Mesendoderm (in vitro differentiated cells): Measurements from ENCODE around the gene NAXD.
A peak's percentile ranks its signal among the peaks of the same experiment; 100 is the strongest.

Experiments used
- DNase-seq: peaks from one replicate; pipeline ENCODE4 v3.0.0; 2013
- H2AK5ac ChIP-seq: 2 replicates; pipeline ENCODE4 v1.6.1; 2013; ENCODE audit warnings: low read length, inconsistent platforms
- H2BK120ac ChIP-seq: 2 replicates; pipeline ENCODE4 v1.6.1; 2013; ENCODE audit warnings: low read depth, mild to moderate bottlenecking, low read length, moderate library complexity, mixed read lengths
- H2BK15ac ChIP-seq: replicated peaks from 2 replicates; pipeline ENCODE4 v1.6.1; 2013; ENCODE audit warnings: low read depth, mild to moderate bottlenecking, moderate library complexity
- H2BK5ac ChIP-seq: 2 replicates; pipeline ENCODE4 v1.6.1; 2013; ENCODE audit warnings: low read length, inconsistent platforms
- H3K18ac ChIP-seq: 2 replicates; pipeline ENCODE4 v1.6.1; 2013; ENCODE audit warnings: mild to moderate bottlenecking, low read length, mixed read lengths
- H3K23ac ChIP-seq: one replicate; pipeline ENCODE4 v1.6.1; 2013; ENCODE audit warnings: low read length
- H3K27ac ChIP-seq: 2 replicates; pipeline ENCODE4 v1.5.1; 2013; ENCODE audit warnings: low read depth, mild to moderate bottlenecking, inconsistent platforms, low read length, moderate library complexity
- H3K27me3 ChIP-seq: 2 replicates; pipeline ENCODE4 v1.6.1; 2013; ENCODE audit warnings: low read length, control low read depth, mild to moderate bottlenecking, inconsistent platforms; ENCODE audit not compliant: insufficient read depth, poor library complexity
- H3K36me3 ChIP-seq: 2 replicates; pipeline ENCODE4 v1.6.1; 2013; ENCODE audit warnings: low read length, inconsistent platforms; ENCODE audit not compliant: control insufficient read depth, insufficient read depth
- H3K4ac ChIP-seq: one replicate; pipeline ENCODE4 v1.6.1; 2013; ENCODE audit warnings: low read depth, mild to moderate bottlenecking, low read length, moderate library complexity
- H3K4me1 ChIP-seq: 2 replicates; pipeline ENCODE4 v1.6.1; 2013; ENCODE audit warnings: low read depth, low read length, inconsistent platforms; ENCODE audit not compliant: control insufficient read depth
- H3K4me2 ChIP-seq: 2 replicates; pipeline ENCODE4 v1.6.1; 2013; ENCODE audit warnings: low read length
- H3K4me3 ChIP-seq: 2 replicates; pipeline ENCODE4 v1.5.1; 2013; ENCODE audit warnings: mild to moderate bottlenecking, low read length
- H3K56ac ChIP-seq: one replicate; pipeline ENCODE4 v1.6.1; 2013; ENCODE audit warnings: low read length
- H3K79me1 ChIP-seq: 2 replicates; pipeline ENCODE4 v1.6.1; 2013; ENCODE audit warnings: low read length, inconsistent platforms
- H3K79me2 ChIP-seq: 2 replicates; pipeline ENCODE4 v1.6.1; 2013; ENCODE audit warnings: mild to moderate bottlenecking, low read length; ENCODE audit not compliant: control insufficient read depth, insufficient read depth
- H3K9ac ChIP-seq: 2 replicates; pipeline ENCODE4 v1.6.1; 2013; ENCODE audit warnings: low read length, inconsistent platforms
- H4K5ac ChIP-seq: one replicate; pipeline ENCODE4 v1.6.1; 2013; ENCODE audit warnings: low read length
- H4K8ac ChIP-seq: one replicate; pipeline ENCODE4 v1.6.1; 2013; ENCODE audit warnings: low read depth, mild to moderate bottlenecking, control low read depth, low read length, moderate library complexity
- WGBS: extraction: QIAGEN DNeasy Blood & Tissue Kit; methylation state at CpG from one replicate; pipeline ENCODE4 v1.1.7; 2013; ENCODE audit warnings: low lambda C conversion rate, missing lambda C conversion rate; ENCODE audit not compliant: insufficient coverage; ENCODE audit errors: extremely low coverage; 5-methylcytosine and 5-hydroxymethylcytosine counted together

NAXD gene

DNA sequence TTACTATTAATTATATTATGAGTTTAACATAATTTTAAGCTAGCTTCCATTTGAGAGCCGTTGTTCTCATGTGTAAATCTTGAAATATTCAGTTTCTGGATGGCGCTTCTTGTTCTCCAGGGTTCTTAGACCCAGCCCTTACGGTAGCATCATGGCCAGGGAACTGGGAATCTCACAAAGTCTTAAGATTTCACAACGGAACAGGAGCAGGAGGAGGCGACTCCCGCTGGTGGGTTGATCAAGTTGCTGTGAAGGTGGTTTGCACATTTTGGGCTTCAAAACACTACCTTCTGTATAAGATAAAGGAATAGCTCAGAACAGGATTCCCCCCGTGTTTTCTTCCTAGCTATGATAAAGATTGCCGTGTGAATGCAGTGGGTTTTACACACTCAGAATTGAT lies 2.8 kb downstream of the NAXD start:
- Histone ChIP-seq H3K18ac (no peak overlapping the region), H3K36me3 (peaks cover 6% of the 10 kb centered on the region), H2BK5ac (no peak overlapping the region), H3K23ac (no peak overlapping the region), H3K79me1 (peaks cover 25% of the 10 kb centered on the region), H3K56ac (no peak overlapping the region), H3K4me1 (peaks cover 8% of the 10 kb centered on the region), H3K4me2 (no peak overlapping the region), H3K4ac (no peak overlapping the region), H3K9ac (no peak overlapping the region), H2BK120ac (no peak overlapping the region), H3K4me3 (no peak overlapping the region), H4K8ac (no peak overlapping the region), H3K27me3 (no peaks in the 10 kb centered on the region), H3K79me2 (peaks cover 60% of the 10 kb centered on the region), H2AK5ac (no peak overlapping the region), H4K5ac (no peak overlapping the region), H3K27ac (no peak overlapping the region), H2BK15ac (no peak overlapping the region)
- no CpG with 5 or more reads among the region's 8 CpGs for WGBS
- DNase-seq: peak; percentile 40

DNA sequence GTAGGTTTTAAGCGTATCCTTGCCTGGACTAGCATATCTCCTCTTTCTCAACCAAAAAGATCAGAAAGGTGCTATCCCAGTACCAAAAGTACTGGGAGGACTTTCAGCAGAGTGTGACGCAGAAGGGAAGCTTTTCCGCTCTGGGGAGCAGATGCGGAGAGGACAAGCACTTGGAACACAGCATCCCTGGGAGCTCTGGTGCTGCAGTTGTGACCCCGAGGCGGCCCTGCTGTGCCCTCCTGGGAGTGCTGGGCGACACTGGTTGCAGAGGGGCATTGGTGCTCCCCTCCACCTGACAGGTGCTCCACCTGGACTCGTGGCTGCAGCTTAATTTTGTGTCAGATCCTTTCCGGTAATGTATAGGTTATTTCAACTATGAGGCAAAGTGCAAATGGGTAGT lies 3.4 kb downstream of the NAXD start:
- H3K79me2 ChIP-seq: peaks cover 64% of the 10 kb centered on the region
- no CpG with 5 or more reads among the region's 9 CpGs for WGBS
- H4K5ac ChIP-seq: no peak overlapping the region
- H3K9ac ChIP-seq: no peak overlapping the region
- H3K4me3 ChIP-seq: no peak overlapping the region
- no peak overlapping the region for H3K4me2 ChIP-seq
- H4K8ac ChIP-seq: no peak overlapping the region
- no peak overlapping the region for H3K56ac ChIP-seq
- no peak overlapping the region for H3K4ac ChIP-seq
- no peak overlapping the region for H3K18ac ChIP-seq
- no peak overlapping the region for H3K23ac ChIP-seq
- H3K79me1 ChIP-seq: peaks cover 27% of the 10 kb centered on the region
- H3K27ac ChIP-seq: no peak overlapping the region
- H3K36me3 ChIP-seq: peaks cover 6% of the 10 kb centered on the region
- no peak for DNase-seq
- H3K27me3 ChIP-seq: no peaks in the 10 kb centered on the region
- H2BK15ac ChIP-seq: no peak overlapping the region
- no peak overlapping the region for H2BK5ac ChIP-seq
- no peak overlapping the region for H2AK5ac ChIP-seq
- H3K4me1 ChIP-seq: peaks cover 8% of the 10 kb centered on the region
- H2BK120ac ChIP-seq: no peak overlapping the region

DNA sequence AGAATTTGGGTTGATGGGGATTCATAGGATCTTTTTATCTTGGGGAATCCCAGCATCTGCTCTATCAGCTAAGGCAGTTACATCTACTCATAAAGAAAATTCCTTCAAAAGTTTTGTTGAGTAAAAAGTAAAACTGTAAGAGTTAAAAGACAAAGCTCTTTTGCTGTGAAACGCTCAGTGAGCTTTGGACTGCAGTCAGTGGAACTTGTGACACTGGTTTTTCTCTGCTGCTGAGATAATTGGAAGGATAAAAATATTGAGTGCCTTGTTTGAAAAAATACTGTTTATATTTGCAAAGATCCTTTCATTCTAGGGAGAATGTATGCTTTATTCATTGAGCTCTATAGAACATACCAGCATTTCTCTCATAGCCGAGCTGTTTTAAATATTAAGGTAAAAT lies 5.3 kb downstream of the NAXD start:
- Histone ChIP-seq H3K9ac (no peak overlapping the region), H2BK15ac (no peak overlapping the region), H3K4me1 (peaks cover 5% of the 10 kb centered on the region), H3K56ac (no peak overlapping the region), H4K5ac (no peak overlapping the region), H3K79me1 (peaks cover 35% of the 10 kb centered on the region), H2BK120ac (no peak overlapping the region), H3K18ac (no peak overlapping the region), H3K27me3 (no peaks in the 10 kb centered on the region), H2AK5ac (no peak overlapping the region), H3K23ac (no peak overlapping the region), H3K4ac (no peak overlapping the region), H3K27ac (no peak overlapping the region), H4K8ac (no peak overlapping the region), H3K4me2 (no peak overlapping the region), H3K36me3 (peaks cover 6% of the 10 kb centered on the region), H3K79me2 (peaks cover 73% of the 10 kb centered on the region), H2BK5ac (no peak overlapping the region), H3K4me3 (no peak overlapping the region)
- no peak for DNase-seq
- WGBS: no CpG with 5 or more reads among the region's 2 CpGs

GRCh38 chr13:110624766-110625756 lies 9.7 kb downstream of the NAXD start:
- H3K36me3 ChIP-seq: peaks cover 8% of the 10 kb centered on the region
- no peak overlapping the region for H2BK120ac ChIP-seq
- H3K18ac ChIP-seq: no peak overlapping the region
- no peak overlapping the region for H3K4me3 ChIP-seq
- H3K56ac ChIP-seq: no peak overlapping the region
- no peak overlapping the region for H4K5ac ChIP-seq
- H2BK5ac ChIP-seq: no peak overlapping the region
- H3K4me2 ChIP-seq: no peak overlapping the region
- H3K27ac ChIP-seq: no peak overlapping the region
- peaks cover 72% of the 10 kb centered on the region for H3K79me2 ChIP-seq
- no peak overlapping the region for H2AK5ac ChIP-seq
- H3K9ac ChIP-seq: no peak overlapping the region
- H2BK15ac ChIP-seq: no peak overlapping the region
- no peaks in the 10 kb centered on the region for H3K27me3 ChIP-seq
- H3K4me1 ChIP-seq: no peaks in the 10 kb centered on the region
- H3K23ac ChIP-seq: no peak overlapping the region
- peaks cover 40% of the 10 kb centered on the region for H3K79me1 ChIP-seq
- no peak for DNase-seq
- no peak overlapping the region for H4K8ac ChIP-seq
- no peak overlapping the region for H3K4ac ChIP-seq
- no CpG with 5 or more reads among the region's 41 CpGs for WGBS

DNA sequence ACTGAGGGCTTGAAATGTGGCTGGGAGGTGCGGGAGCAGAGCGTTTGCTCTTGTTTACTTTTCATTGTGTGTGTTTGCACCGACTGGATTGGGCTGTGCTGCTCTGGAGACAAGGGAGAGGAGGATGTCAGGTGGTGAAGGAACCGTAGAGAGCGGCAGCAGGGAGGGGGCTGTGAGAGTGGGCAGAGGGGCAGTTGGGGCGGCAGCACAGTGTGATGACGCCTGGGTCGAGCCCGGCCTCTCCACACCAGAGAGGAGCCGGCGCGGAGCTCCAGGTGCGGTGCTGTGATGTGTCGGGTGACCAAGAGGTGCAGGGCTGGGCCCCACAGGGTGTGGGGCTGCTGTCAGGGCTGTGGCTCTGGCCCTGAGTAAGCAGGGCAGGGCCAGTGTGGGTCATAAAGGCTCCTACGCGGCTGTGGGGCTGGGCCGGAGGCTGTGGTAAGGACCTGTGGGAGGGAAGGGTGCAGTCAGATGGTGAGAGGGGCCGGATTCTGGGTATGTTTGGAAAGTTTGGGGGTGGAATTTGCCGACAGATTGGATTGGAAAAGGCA lies 10.5 kb downstream of the NAXD start:
- H3K4me2 ChIP-seq: no peak overlapping the region
- H3K18ac ChIP-seq: no peak overlapping the region
- H3K23ac ChIP-seq: no peak overlapping the region
- H2BK15ac ChIP-seq: no peak overlapping the region
- no CpG with 5 or more reads among the region's 19 CpGs for WGBS
- H3K9ac ChIP-seq: no peak overlapping the region
- H2BK120ac ChIP-seq: no peak overlapping the region
- peaks cover 72% of the 10 kb centered on the region for H3K79me2 ChIP-seq
- peaks cover 46% of the 10 kb centered on the region for H3K79me1 ChIP-seq
- H3K56ac ChIP-seq: no peak overlapping the region
- H3K27ac ChIP-seq: no peak overlapping the region
- no peak overlapping the region for H3K4me3 ChIP-seq
- no peak overlapping the region for H4K8ac ChIP-seq
- no peak overlapping the region for H3K4ac ChIP-seq
- no peak overlapping the region for H2AK5ac ChIP-seq
- no peaks in the 10 kb centered on the region for H3K27me3 ChIP-seq
- H3K36me3 ChIP-seq: peaks cover 8% of the 10 kb centered on the region
- no peak overlapping the region for H4K5ac ChIP-seq
- no peak for DNase-seq
- H2BK5ac ChIP-seq: no peak overlapping the region
- H3K4me1 ChIP-seq: no peaks in the 10 kb centered on the region
